ENCODE measurements around the gene INTU.
"Not testable (repeated sequence)": the region's sequence is repeated elsewhere in the genome, so short reads cannot be mapped to it uniquely, and the experiment has no call there.

DNA sequence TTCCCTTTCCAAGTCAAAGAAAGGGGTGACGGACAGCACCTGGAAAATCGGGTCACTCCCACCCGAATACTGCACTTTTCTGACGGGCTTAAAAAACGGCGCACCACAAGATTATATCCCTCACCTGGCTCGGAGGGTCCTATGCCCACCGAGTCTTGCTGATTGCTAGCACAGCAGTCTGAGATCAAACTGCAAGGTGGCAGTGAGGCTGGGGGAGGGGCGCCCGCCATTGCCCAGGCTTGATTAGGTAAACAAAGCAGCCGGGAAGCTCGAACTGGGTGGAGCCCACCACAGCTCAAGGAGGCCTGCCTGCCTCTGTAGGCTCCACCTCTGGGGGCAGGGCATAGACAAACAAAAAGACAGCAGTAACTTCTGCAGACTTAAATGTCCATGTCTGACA lies 43.6 kb upstream of the INTU start:
- not testable (repeated sequence) for TF ChIP-seq POLR2A, CTCF (IDR thresholded peaks at IDR 0.05)
